GM18907 (cell line): ENCODE measurements around the gene POP7.
A peak's percentile ranks its signal among the peaks of the same experiment; 100 is the strongest.
"Not testable (repeated sequence)": the region's sequence is repeated elsewhere in the genome, so short reads cannot be mapped to it uniquely, and the experiment has no call there.

Experiments
- ATAC-seq: cut with Tn5 transposase; IDR thresholded peaks from one replicate; pipeline ENCODE4 v1.9.1; 2021; ENCODE audit warnings: mild to moderate bottlenecking, moderate library complexity; ENCODE audit not compliant: unreplicated experiment

The POP7 gene

GRCh38 chr7:100705753-100706671, at the start of gene POP7:
TSS of gene POP7 (plus strand) at chr7:100706121. CDS start at chr7:100706831, 710 bp downstream.
- peak; percentile 88 for ATAC-seq

GRCh38 chr7:100662194-100662776, 43.6 kb upstream of the POP7 start:
- ATAC-seq: not testable (repeated sequence)

- ATAC-seq: no peak
Observed at GRCh38 chr7:100665168-100665726, 40.7 kb upstream of the POP7 start.

- ATAC-seq: no peak
Observed at GRCh38 chr7:100667331-100668068, 38.4 kb upstream of the POP7 start.

- ATAC-seq: no peak
Observed at GRCh38 chr7:100668069-100668449, 37.9 kb upstream of the POP7 start.

- ATAC-seq: not testable (repeated sequence)
Observed at GRCh38 chr7:100669106-100669505, 36.8 kb upstream of the POP7 start.

- no peak for ATAC-seq
Observed at GRCh38 chr7:100670074-100670473, 35.8 kb upstream of the POP7 start.

- ATAC-seq: no peak
Observed at GRCh38 chr7:100671353-100672327, 34.3 kb upstream of the POP7 start.

- ATAC-seq: peak; percentile 71
Observed at GRCh38 chr7:100673302-100673941, 32.5 kb upstream of the POP7 start, which contains the start of gene GNB2. TSS of gene GNB2 (plus strand) at chr7:100673740. CDS start at chr7:100676266, 2,526 bp downstream.

GRCh38 chr7:100673942-100674410, 31.9 kb upstream of the POP7 start:
- ATAC-seq: peak; percentile 10

GRCh38 chr7:100674411-100675104, 31.4 kb upstream of the POP7 start:
- ATAC-seq: no peak

- ATAC-seq: no peak
Observed at GRCh38 chr7:100675105-100675451, 30.8 kb upstream of the POP7 start.

- ATAC-seq: peak; percentile 35
Observed at GRCh38 chr7:100675581-100676350, 30.2 kb upstream of the POP7 start.

GRCh38 chr7:100676501-100677306, 29.2 kb upstream of the POP7 start:
- no peak for ATAC-seq

- no peak for ATAC-seq
Observed at GRCh38 chr7:100677308-100678267, 28.3 kb upstream of the POP7 start.
